A673 (cell line): ENCODE data around the gene KCNMA1.

Experiments
- CTCF ChIP-seq: fragments of 300-800, 200-600 bp; sonication (generic); conservative IDR thresholded peaks from 2 replicates; pipeline ENCODE4 v1.5.1; 2017; ENCODE audit warnings: low read depth, mild to moderate bottlenecking, antibody characterized with exemption, low read length, moderate library complexity, mixed read lengths
- EZH2 ChIP-seq: fragments of 200-600 bp; sonication (generic); IDR thresholded peaks from 2 replicates; pipeline ENCODE4 v1.6.1; 2017; ENCODE audit warnings: borderline replicate concordance, low read depth, mild to moderate bottlenecking, mixed read lengths, antibody characterized with exemption, low read length; ENCODE audit not compliant: poor library complexity, severe bottlenecking

- TF ChIP-seq CTCF, result no peak
- TF ChIP-seq EZH2, result no peak
Measured at GRCh38 chr10:76901701-76902100, 735.9 kb downstream of the KCNMA1 start.
